ENCODE results near the gene RPP14. TPM values are rescaled to one million over a fixed set of nuclear protein-coding genes. Genes with fewer than 3 reads are reported as not detected.

Gene RPP14
- total RNA-seq, 1 donor from 2014 or later = 18.4 TPM

- no peak overlapping the region for H3K27ac Mint-ChIP-seq (ENCODE audit: unreplicated experiment)
These were observed 47.9 kb downstream of the RPP14 start for GRCh38 chr3:58353722-58354553.

GRCh38 chr3:58355179-58355578 lies 49.1 kb downstream of the RPP14 start:
- H3K27ac Mint-ChIP-seq (ENCODE audit: unreplicated experiment) = no peak overlapping the region
- TF ChIP-seq CTCF (IDR thresholded peaks at IDR 0.05; ENCODE audit: partially characterized antibody, unreplicated experiment) = no peak
- DNase-seq = no peak
- H3K4me1 Mint-ChIP-seq (ENCODE audit: low read depth, unreplicated experiment) = no peaks in the 10 kb centered on the region
- peaks cover 1% of the 10 kb centered on the region for H3K27me3 Mint-ChIP-seq (ENCODE audit: unreplicated experiment)
- H3K4me3 Mint-ChIP-seq (ENCODE audit: unreplicated experiment) = no peak overlapping the region
- no peaks in the 10 kb centered on the region for H3K9me3 Mint-ChIP-seq (ENCODE audit: unreplicated experiment)
- H3K36me3 Mint-ChIP-seq (ENCODE audit: unreplicated experiment) = no peaks in the 10 kb centered on the region

More at GRCh38 chr3:58353722-58354553, 47.9 kb downstream of the RPP14 start:
- Mint-ChIP-seq H3K4me3 (ENCODE audit: unreplicated experiment) (no peak overlapping the region), H3K27me3 (ENCODE audit: unreplicated experiment) (peaks cover 1% of the 10 kb centered on the region), H3K4me1 (ENCODE audit: low read depth, unreplicated experiment) (no peaks in the 10 kb centered on the region), H3K9me3 (ENCODE audit: unreplicated experiment) (no peaks in the 10 kb centered on the region), H3K36me3 (ENCODE audit: unreplicated experiment) (no peaks in the 10 kb centered on the region)
- no peak for TF ChIP-seq CTCF (IDR thresholded peaks at IDR 0.05; ENCODE audit: partially characterized antibody, unreplicated experiment)
- no peak for DNase-seq

- no peak overlapping the region for H3K4me3 Mint-ChIP-seq (ENCODE audit: unreplicated experiment)
- no peak for DNase-seq
- TF ChIP-seq CTCF (IDR thresholded peaks at IDR 0.05; ENCODE audit: partially characterized antibody, unreplicated experiment) = no peak
- no peak overlapping the region for H3K27ac Mint-ChIP-seq (ENCODE audit: unreplicated experiment)
- H3K9me3 Mint-ChIP-seq (ENCODE audit: unreplicated experiment) = no peaks in the 10 kb centered on the region
- H3K27me3 Mint-ChIP-seq (ENCODE audit: unreplicated experiment) = peaks cover 1% of the 10 kb centered on the region
- no peaks in the 10 kb centered on the region for H3K36me3 Mint-ChIP-seq (ENCODE audit: unreplicated experiment)
- no peaks in the 10 kb centered on the region for H3K4me1 Mint-ChIP-seq (ENCODE audit: low read depth, unreplicated experiment)
These were observed 50.0 kb downstream of the RPP14 start for GRCh38 chr3:58356054-58356453.

- no peaks in the 10 kb centered on the region for H3K9me3 Mint-ChIP-seq (ENCODE audit: unreplicated experiment)
- no peak for DNase-seq
- no peaks in the 10 kb centered on the region for H3K36me3 Mint-ChIP-seq (ENCODE audit: unreplicated experiment)
- no peak overlapping the region for H3K4me3 Mint-ChIP-seq (ENCODE audit: unreplicated experiment)
- no peaks in the 10 kb centered on the region for H3K4me1 Mint-ChIP-seq (ENCODE audit: low read depth, unreplicated experiment)
- TF ChIP-seq CTCF (IDR thresholded peaks at IDR 0.05; ENCODE audit: partially characterized antibody, unreplicated experiment) = no peak
- peaks cover 1% of the 10 kb centered on the region for H3K27me3 Mint-ChIP-seq (ENCODE audit: unreplicated experiment)
- no peak overlapping the region for H3K27ac Mint-ChIP-seq (ENCODE audit: unreplicated experiment)
These were observed 51.4 kb downstream of the RPP14 start for GRCh38 chr3:58357402-58357801.

- Mint-ChIP-seq H3K27me3 (ENCODE audit: unreplicated experiment) (no peaks in the 10 kb centered on the region), H3K36me3 (ENCODE audit: unreplicated experiment) (no peaks in the 10 kb centered on the region), H3K27ac (ENCODE audit: unreplicated experiment) (no peak overlapping the region), H3K4me1 (ENCODE audit: low read depth, unreplicated experiment) (no peaks in the 10 kb centered on the region), H3K9me3 (ENCODE audit: unreplicated experiment) (no peaks in the 10 kb centered on the region), H3K4me3 (ENCODE audit: unreplicated experiment) (no peak overlapping the region)
- no peak for DNase-seq
- no peak for TF ChIP-seq CTCF (IDR thresholded peaks at IDR 0.05; ENCODE audit: partially characterized antibody, unreplicated experiment)
These were observed 52.0 kb downstream of the RPP14 start for GRCh38 chr3:58358092-58358491.

Measured in glutamatergic neuron (in vitro differentiated cells).